Activated T-helper 17 cell treated with anti-CD3 and anti-CD28 coated beads, Interleukin-2, amount 50 U/mL, for 72 hours (primary cell): ENCODE data around the gene ICAM2. TPM values are rescaled to one million over a fixed set of nuclear protein-coding genes. Genes with fewer than 3 reads are reported as not detected.
A peak's percentile ranks its signal among the peaks of the same experiment; 100 is the strongest.
"Not testable (repeated sequence)": the region's sequence is repeated elsewhere in the genome, so short reads cannot be mapped to it uniquely, and the experiment has no call there.

ENCODE experiments used
- ATAC-seq: fragments of 150-1000 bp; cut with Tn5 transposase; replicated peaks from 2 replicates; pipeline ENCODE4 v1.10.0; 2021; ENCODE audit warnings: mild to moderate bottlenecking, moderate library complexity
- H3K27ac Mint-ChIP-seq: one replicate; pipeline ENCODE4 v1.8.0; 2022; ENCODE audit warnings: mixed read lengths
- H3K27me3 Mint-ChIP-seq: one replicate; pipeline ENCODE4 v1.8.0; 2022; ENCODE audit warnings: mixed read lengths
- H3K36me3 Mint-ChIP-seq: one replicate; pipeline ENCODE4 v1.8.0; 2022; ENCODE audit warnings: low read depth, mild to moderate bottlenecking, mixed read lengths
- H3K4me1 Mint-ChIP-seq: one replicate; pipeline ENCODE4 v1.8.0; 2022; ENCODE audit warnings: mixed read lengths
- H3K4me3 Mint-ChIP-seq: one replicate; pipeline ENCODE4 v1.8.0; 2022; ENCODE audit warnings: mild to moderate bottlenecking, mixed read lengths
- H3K9me3 Mint-ChIP-seq: one replicate; pipeline ENCODE4 v1.8.0; 2022; ENCODE audit warnings: mixed read lengths
- total RNA-seq, 2 donors: library from RNA; stranded (reverse); gene quantifications; one replicate each; pipeline ENCODE4 v1.2.3, GENCODE V29; 2022

ICAM2 gene
- total RNA-seq, 2 donors from 2014 or later = 43.0 to 54.9 TPM

- H3K4me3 Mint-ChIP-seq = no peak overlapping the region
- H3K36me3 Mint-ChIP-seq = no peaks in the 10 kb centered on the region
- no peak for ATAC-seq
- no peaks in the 10 kb centered on the region for H3K9me3 Mint-ChIP-seq
- peaks cover 24% of the 10 kb centered on the region for H3K4me1 Mint-ChIP-seq
- peak overlapping the region; percentile 81 for H3K27ac Mint-ChIP-seq
- H3K27me3 Mint-ChIP-seq = no peaks in the 10 kb centered on the region
Measured at GRCh38 chr17:63987221-63988126, 33.0 kb downstream of the ICAM2 start.

- peaks cover 20% of the 10 kb centered on the region for H3K4me1 Mint-ChIP-seq
- H3K27ac Mint-ChIP-seq = peak overlapping the region; percentile 65
- no peak overlapping the region for H3K4me3 Mint-ChIP-seq
- ATAC-seq = no peak
- H3K36me3 Mint-ChIP-seq = no peaks in the 10 kb centered on the region
- H3K27me3 Mint-ChIP-seq = no peaks in the 10 kb centered on the region
- H3K9me3 Mint-ChIP-seq = no peaks in the 10 kb centered on the region
Measured at GRCh38 chr17:63986821-63987220, 33.6 kb downstream of the ICAM2 start.

- peak; percentile 17 for ATAC-seq
- H3K27ac Mint-ChIP-seq = peak overlapping the region; percentile 93
- H3K27me3 Mint-ChIP-seq = no peaks in the 10 kb centered on the region
- no peaks in the 10 kb centered on the region for H3K9me3 Mint-ChIP-seq
- no peaks in the 10 kb centered on the region for H3K36me3 Mint-ChIP-seq
- H3K4me1 Mint-ChIP-seq = peaks cover 15% of the 10 kb centered on the region
- peak overlapping the region; percentile 59 for H3K4me3 Mint-ChIP-seq
Measured at GRCh38 chr17:63985387-63986140, 34.9 kb downstream of the ICAM2 start.

- ATAC-seq = peak; percentile 98
- Mint-ChIP-seq H3K36me3 (no peaks in the 10 kb centered on the region), H3K9me3 (no peaks in the 10 kb centered on the region), H3K27me3 (no peaks in the 10 kb centered on the region), H3K4me1 (peaks cover 10% of the 10 kb centered on the region), H3K4me3 (peak overlapping the region; percentile 59), H3K27ac (peak overlapping the region; percentile 93)
Measured at GRCh38 chr17:63984651-63985386, 35.6 kb downstream of the ICAM2 start.

GRCh38 chr17:63984236-63984635, 36.2 kb downstream of the ICAM2 start:
- no peaks in the 10 kb centered on the region for H3K27me3 Mint-ChIP-seq
- ATAC-seq = no peak
- H3K9me3 Mint-ChIP-seq = no peaks in the 10 kb centered on the region
- no peak overlapping the region for H3K4me3 Mint-ChIP-seq
- H3K4me1 Mint-ChIP-seq = peaks cover 7% of the 10 kb centered on the region
- H3K36me3 Mint-ChIP-seq = no peaks in the 10 kb centered on the region
- H3K27ac Mint-ChIP-seq = peak overlapping the region; percentile 93

- ATAC-seq = no peak
- H3K36me3 Mint-ChIP-seq = no peaks in the 10 kb centered on the region
- no peak overlapping the region for H3K4me3 Mint-ChIP-seq
- H3K9me3 Mint-ChIP-seq = no peaks in the 10 kb centered on the region
- no peak overlapping the region for H3K27ac Mint-ChIP-seq
- H3K27me3 Mint-ChIP-seq = no peaks in the 10 kb centered on the region
- H3K4me1 Mint-ChIP-seq = peaks cover 7% of the 10 kb centered on the region
Measured at GRCh38 chr17:63983320-63983719, 37.1 kb downstream of the ICAM2 start.

- not testable (repeated sequence) for H3K4me1 Mint-ChIP-seq, ATAC-seq, H3K27me3 Mint-ChIP-seq, H3K36me3 Mint-ChIP-seq, H3K27ac Mint-ChIP-seq, H3K4me3 Mint-ChIP-seq, H3K9me3 Mint-ChIP-seq
Measured at GRCh38 chr17:63982641-63983040, 37.8 kb downstream of the ICAM2 start.

GRCh38 chr17:63978272-63979200, 41.9 kb downstream of the ICAM2 start:
- no peak overlapping the region for H3K27ac Mint-ChIP-seq

GRCh38 chr17:63976702-63977101, 43.7 kb downstream of the ICAM2 start:
- H3K27me3 Mint-ChIP-seq = no peaks in the 10 kb centered on the region
- ATAC-seq = no peak
- no peak overlapping the region for H3K27ac Mint-ChIP-seq
- peaks cover 9% of the 10 kb centered on the region for H3K4me1 Mint-ChIP-seq
- no peak overlapping the region for H3K4me3 Mint-ChIP-seq
- no peaks in the 10 kb centered on the region for H3K36me3 Mint-ChIP-seq
- no peaks in the 10 kb centered on the region for H3K9me3 Mint-ChIP-seq

More at GRCh38 chr17:63978272-63979200, 41.9 kb downstream of the ICAM2 start:
- Mint-ChIP-seq H3K36me3 (no peaks in the 10 kb centered on the region), H3K4me3 (no peak overlapping the region), H3K4me1 (peaks cover 9% of the 10 kb centered on the region), H3K9me3 (no peaks in the 10 kb centered on the region), H3K27me3 (no peaks in the 10 kb centered on the region)
- ATAC-seq = no peak

- Mint-ChIP-seq H3K4me3 (no peak overlapping the region), H3K36me3 (no peaks in the 10 kb centered on the region), H3K9me3 (no peaks in the 10 kb centered on the region), H3K4me1 (peaks cover 9% of the 10 kb centered on the region), H3K27ac (no peak overlapping the region), H3K27me3 (no peaks in the 10 kb centered on the region)
- ATAC-seq = peak; percentile 58
Measured at GRCh38 chr17:63975541-63976092, 44.8 kb downstream of the ICAM2 start.

- peaks cover 9% of the 10 kb centered on the region for H3K4me1 Mint-ChIP-seq
- H3K27me3 Mint-ChIP-seq = no peaks in the 10 kb centered on the region
- H3K27ac Mint-ChIP-seq = no peak overlapping the region
- H3K9me3 Mint-ChIP-seq = no peaks in the 10 kb centered on the region
- ATAC-seq = peak; percentile 71
- no peak overlapping the region for H3K4me3 Mint-ChIP-seq
- no peaks in the 10 kb centered on the region for H3K36me3 Mint-ChIP-seq
Measured at GRCh38 chr17:63974594-63975192, 45.7 kb downstream of the ICAM2 start.

GRCh38 chr17:63973930-63974593, 46.4 kb downstream of the ICAM2 start:
- no peaks in the 10 kb centered on the region for H3K27me3 Mint-ChIP-seq
- no peak for ATAC-seq
- no peaks in the 10 kb centered on the region for H3K36me3 Mint-ChIP-seq
- H3K4me1 Mint-ChIP-seq = peaks cover 9% of the 10 kb centered on the region
- no peak overlapping the region for H3K27ac Mint-ChIP-seq
- no peak overlapping the region for H3K4me3 Mint-ChIP-seq
- no peaks in the 10 kb centered on the region for H3K9me3 Mint-ChIP-seq

GRCh38 chr17:63973247-63973646, 47.2 kb downstream of the ICAM2 start:
- ATAC-seq = no peak
- Mint-ChIP-seq H3K36me3 (no peaks in the 10 kb centered on the region), H3K4me3 (no peak overlapping the region), H3K27ac (no peak overlapping the region), H3K27me3 (no peaks in the 10 kb centered on the region), H3K9me3 (no peaks in the 10 kb centered on the region), H3K4me1 (peaks cover 9% of the 10 kb centered on the region)
